Activated CD4-positive, alpha-beta memory T cell treated with anti-CD3 and anti-CD28 coated beads, Interleukin-2, amount 10 ng/mL, durations not matched to agents 7 days and 5 days (primary cell): ENCODE results near the gene FIZ1. TPM values are rescaled to one million over a fixed set of nuclear protein-coding genes. Genes with fewer than 3 reads are reported as not detected.

Experiments used
- CTCF ChIA-PET: fragments of 350-600 bp; sonication (Branson Sonifier 250); formaldehyde crosslinking; loops from one replicate; lab custom pipeline; 2021; ENCODE audit warnings: antibody characterized with exemption, inconsistent platforms; lab: Charles Lee
- POLR2A ChIA-PET: fragments of 350-600 bp; sonication (Branson Sonifier 250); formaldehyde crosslinking; loops from one replicate; lab custom pipeline; 2021; ENCODE audit warnings: antibody characterized with exemption; lab: Charles Lee
- DNase-seq: peaks from one replicate; pipeline ENCODE4 v3.0.0-alpha.2; 2020
- H3K27ac Mint-ChIP-seq: one replicate; pipeline ENCODE4 v1.8.0; 2021; ENCODE audit warnings: mild to moderate bottlenecking, mixed read lengths
- H3K27me3 Mint-ChIP-seq: one replicate; pipeline ENCODE4 v1.8.0; 2021; ENCODE audit warnings: mixed read lengths
- H3K36me3 Mint-ChIP-seq: one replicate; pipeline ENCODE4 v1.8.0; 2021; ENCODE audit warnings: low read depth, mixed read lengths
- H3K4me1 Mint-ChIP-seq: one replicate; pipeline ENCODE4 v1.8.0; 2021; ENCODE audit warnings: mixed read lengths
- H3K4me3 Mint-ChIP-seq: one replicate; pipeline ENCODE4 v1.8.0; 2021; ENCODE audit warnings: mild to moderate bottlenecking, mixed read lengths
- H3K9me3 Mint-ChIP-seq: one replicate; pipeline ENCODE4 v1.8.0; 2021; ENCODE audit warnings: mixed read lengths
- total RNA-seq, 2 experiments: library from RNA; stranded (reverse); gene quantifications; one replicate each; pipeline ENCODE4 v1.2.3, GENCODE V29; 2021

Gene FIZ1
- total RNA-seq, 2 experiments from 2014 or later = 10.9 to 11.7 TPM

GRCh38 chr19:55606817-55607216 lies 7.5 kb upstream of the FIZ1 start:
- POLR2A ChIA-PET = interaction anchor here (0.7 to 4.3 kb wide), 10 partner anchors 10 to 346 kb away, joined by 3 to 53 read pairs (median 6); partner anchors contain the start of genes U2AF2, ZNF579, ZNF628 and ZNF784
- Mint-ChIP-seq H3K27me3 (no peaks in the 10 kb centered on the region), H3K27ac (peak overlapping the region; percentile 93), H3K4me1 (peaks cover 50% of the 10 kb centered on the region), H3K4me3 (peak overlapping the region; percentile 94), H3K9me3 (no peaks in the 10 kb centered on the region), H3K36me3 (peaks cover 39% of the 10 kb centered on the region)
- DNase-seq = no peak
- CTCF ChIA-PET = interaction anchor here (0.8 to 3.4 kb wide), 20 partner anchors 13 to 466 kb away, joined by 3 to 56 read pairs (median 6); partner anchors contain the start of genes TMEM238, ZNF579, ZNF628 and ZNF784

- DNase-seq = no peak
- peak overlapping the region; percentile 94 for H3K4me3 Mint-ChIP-seq
- ChIA-PET CTCF (interaction anchor here (0.6 to 3.4 kb wide), 21 partner anchors 14 to 465 kb away, joined by 3 to 56 read pairs (median 6); partner anchors contain the start of genes TMEM238, ZNF579, ZNF628 and ZNF784), POLR2A (interaction anchor here (0.7 to 4.3 kb wide), 13 partner anchors 10 to 345 kb away, joined by 3 to 53 read pairs (median 5); partner anchors contain the start of genes U2AF2, UBE2S, ZNF579 and ZNF628)
- H3K27ac Mint-ChIP-seq = peak overlapping the region; percentile 93
- H3K36me3 Mint-ChIP-seq = peaks cover 42% of the 10 kb centered on the region
- peaks cover 54% of the 10 kb centered on the region for H3K4me1 Mint-ChIP-seq
- H3K27me3 Mint-ChIP-seq = no peaks in the 10 kb centered on the region
- no peaks in the 10 kb centered on the region for H3K9me3 Mint-ChIP-seq
These were observed 7.1 kb upstream of the FIZ1 start for GRCh38 chr19:55606471-55606787.

- peak; percentile 75 for DNase-seq
- Mint-ChIP-seq H3K4me3 (peak within 1 kb of the TSS; percentile 94), H3K27me3 (no peaks in the 10 kb centered on the region), H3K27ac (peak within 1 kb of the TSS; percentile 95), H3K36me3 (peaks cover 46% of the 10 kb centered on the region), H3K4me1 (peaks cover 57% of the 10 kb centered on the region), H3K9me3 (no peaks in the 10 kb centered on the region)
- POLR2A ChIA-PET = interaction anchor here (0.7 to 4.3 kb wide), 17 partner anchors 10 to 489 kb away, joined by 3 to 53 read pairs (median 4); partner anchors contain the start of genes PPP1R12C, U2AF2, UBE2S and ZNF579
- CTCF ChIA-PET = interaction anchor here (0.6 to 3.4 kb wide), 22 partner anchors 14 to 465 kb away, joined by 3 to 56 read pairs (median 6); partner anchors contain the start of genes TMEM238, ZNF579, ZNF628 and ZNF784
These were observed 6.5 kb upstream of the FIZ1 start, which contains the start of gene ZNF865 for GRCh38 chr19:55605637-55606470. Gene ZNF865, plus strand, starts transcription at chr19:55605647. Its CDS starts 7,972 bp downstream, at chr19:55613619.

GRCh38 chr19:55605207-55605636 lies 5.9 kb upstream of the FIZ1 start:
- ChIA-PET CTCF (interaction anchor here (0.7 to 3.4 kb wide), 15 partner anchors 15 to 221 kb away, joined by 3 to 56 read pairs (median 9); partner anchors contain the start of genes TMEM238 and ZNF784), POLR2A (interaction anchor here (0.8 to 4.3 kb wide), 14 partner anchors 12 to 488 kb away, joined by 3 to 53 read pairs (median 4); partner anchors contain the start of genes PPP1R12C, U2AF2, UBE2S and ZNF579)
- H3K36me3 Mint-ChIP-seq = peaks cover 46% of the 10 kb centered on the region

GRCh38 chr19:55603581-55604292 lies 4.4 kb upstream of the FIZ1 start:
- H3K36me3 Mint-ChIP-seq = peaks cover 38% of the 10 kb centered on the region
- ChIA-PET POLR2A (interaction anchor here (1.0 to 4.3 kb wide), 5 partner anchors 21 to 196 kb away, joined by 3 to 53 read pairs (median 5); partner anchors contain the start of genes U2AF2, UBE2S, ZNF579 and ZNF784), CTCF (interaction anchor here (0.6 to 2.8 kb wide), 5 partner anchors 16 to 142 kb away, joined by 3 to 19 read pairs (median 3); partner anchors contain the start of gene ISOC2)
- H3K27ac Mint-ChIP-seq = peak overlapping the region; percentile 26
- no peak for DNase-seq
- peak overlapping the region; percentile 40 for H3K4me3 Mint-ChIP-seq
- H3K4me1 Mint-ChIP-seq = peaks cover 54% of the 10 kb centered on the region
- no peaks in the 10 kb centered on the region for H3K27me3 Mint-ChIP-seq
- H3K9me3 Mint-ChIP-seq = no peaks in the 10 kb centered on the region

More at GRCh38 chr19:55605207-55605636, 5.9 kb upstream of the FIZ1 start:
- Mint-ChIP-seq H3K4me3 (peak overlapping the region; percentile 76), H3K27ac (peak overlapping the region; percentile 95), H3K9me3 (no peaks in the 10 kb centered on the region), H3K27me3 (no peaks in the 10 kb centered on the region), H3K4me1 (peaks cover 53% of the 10 kb centered on the region)
- peak; percentile 99 for DNase-seq

- ChIA-PET POLR2A (no interaction called here), CTCF (no interaction called here)
- peak overlapping the region; percentile 40 for H3K4me3 Mint-ChIP-seq
- H3K9me3 Mint-ChIP-seq = no peaks in the 10 kb centered on the region
- no peaks in the 10 kb centered on the region for H3K27me3 Mint-ChIP-seq
- peaks cover 54% of the 10 kb centered on the region for H3K4me1 Mint-ChIP-seq
- DNase-seq = no peak
- H3K36me3 Mint-ChIP-seq = peaks cover 42% of the 10 kb centered on the region
- H3K27ac Mint-ChIP-seq = peak overlapping the region; percentile 26
These were observed 3.8 kb upstream of the FIZ1 start for GRCh38 chr19:55603115-55603514.

- Mint-ChIP-seq H3K4me1 (peaks cover 50% of the 10 kb centered on the region), H3K27me3 (no peaks in the 10 kb centered on the region), H3K4me3 (no peak overlapping the region), H3K36me3 (peaks cover 41% of the 10 kb centered on the region), H3K9me3 (no peaks in the 10 kb centered on the region), H3K27ac (peak overlapping the region; percentile 90)
- CTCF ChIA-PET = interaction anchor here (1.0 to 1.3 kb wide), 2 partner anchors 24 to 31 kb away, joined by 3 to 4 read pairs; no protein-coding TSS in a partner anchor
- DNase-seq = no peak
- POLR2A ChIA-PET = no interaction called here
These were observed 3.0 kb upstream of the FIZ1 start for GRCh38 chr19:55602104-55603001.

- CTCF ChIA-PET = interaction anchor here (1.0 to 1.3 kb wide), 2 partner anchors 26 to 32 kb away, joined by 3 to 4 read pairs; no protein-coding TSS in a partner anchor
These were observed 1.8 kb upstream of the FIZ1 start for GRCh38 chr19:55601084-55601483.

GRCh38 chr19:55600662-55601028 lies 1.3 kb upstream of the FIZ1 start:
- Mint-ChIP-seq H3K27me3 (no peaks in the 10 kb centered on the region), H3K4me1 (peaks cover 39% of the 10 kb centered on the region), H3K36me3 (peaks cover 45% of the 10 kb centered on the region), H3K4me3 (peak overlapping the region; percentile 98), H3K27ac (peak overlapping the region; percentile 90), H3K9me3 (no peaks in the 10 kb centered on the region)
- ChIA-PET POLR2A (interaction anchor here (0.6 to 4.1 kb wide), 6 partner anchors 25 to 344 kb away, joined by 3 to 49 read pairs (median 7); partner anchors contain the start of genes ZNF581, ZNF628 and ZNF784), CTCF (interaction anchor here (1.3 to 2.7 kb wide), 3 partner anchors 26 to 53 kb away, joined by 4 to 17 read pairs (median 14); partner anchors contain the start of gene U2AF2)
- DNase-seq = no peak

More at GRCh38 chr19:55601084-55601483, 1.8 kb upstream of the FIZ1 start:
- peak overlapping the region; percentile 90 for H3K27ac Mint-ChIP-seq
- no peaks in the 10 kb centered on the region for H3K27me3 Mint-ChIP-seq
- H3K4me3 Mint-ChIP-seq = peak overlapping the region; percentile 98
- no peaks in the 10 kb centered on the region for H3K9me3 Mint-ChIP-seq
- H3K4me1 Mint-ChIP-seq = peaks cover 41% of the 10 kb centered on the region
- DNase-seq = no peak
- POLR2A ChIA-PET = interaction anchor here (0.6 to 4.1 kb wide), 5 partner anchors 24 to 321 kb away, joined by 3 to 49 read pairs (median 10); partner anchors contain the start of genes ZNF581, ZNF628 and ZNF784
- peaks cover 44% of the 10 kb centered on the region for H3K36me3 Mint-ChIP-seq

GRCh38 chr19:55599842-55600661 lies 735 bp upstream of the FIZ1 start, which contains the start of gene ZNF524:
Gene ZNF524, plus strand, starts transcription at chr19:55600288. Its CDS starts 1,825 bp downstream, at chr19:55602113.
- H3K9me3 Mint-ChIP-seq = peaks cover 5% of the 10 kb centered on the region
- no peaks in the 10 kb centered on the region for H3K27me3 Mint-ChIP-seq
- peaks cover 39% of the 10 kb centered on the region for H3K4me1 Mint-ChIP-seq
- peak within 1 kb of the TSS; percentile 98 for H3K4me3 Mint-ChIP-seq
- DNase-seq = peak; percentile 87
- POLR2A ChIA-PET = interaction anchor here (0.8 to 4.1 kb wide), 23 partner anchors 11 to 1082 kb away, joined by 3 to 49 read pairs (median 4); partner anchors contain the start of genes HSPBP1, KMT5C, PPP6R1 and TMEM238
- CTCF ChIA-PET = interaction anchor here (1.3 to 2.7 kb wide), 7 partner anchors 25 to 261 kb away, joined by 3 to 17 read pairs (median 8); partner anchors contain the start of genes KMT5C, U2AF2 and ZNF784
- peak within 1 kb of the TSS; percentile 99 for H3K27ac Mint-ChIP-seq
- H3K36me3 Mint-ChIP-seq = peaks cover 51% of the 10 kb centered on the region
